CD4-positive, alpha-beta T cell treated with Interleukin-17A for 1 hour (primary cell): ENCODE data around the gene HEATR3.
A peak's percentile ranks its signal among the peaks of the same experiment; 100 is the strongest.

Experiments used
- DNase-seq: peaks from one replicate; pipeline ENCODE4 v3.0.0-alpha.2; 2020

HEATR3 gene, protein sequence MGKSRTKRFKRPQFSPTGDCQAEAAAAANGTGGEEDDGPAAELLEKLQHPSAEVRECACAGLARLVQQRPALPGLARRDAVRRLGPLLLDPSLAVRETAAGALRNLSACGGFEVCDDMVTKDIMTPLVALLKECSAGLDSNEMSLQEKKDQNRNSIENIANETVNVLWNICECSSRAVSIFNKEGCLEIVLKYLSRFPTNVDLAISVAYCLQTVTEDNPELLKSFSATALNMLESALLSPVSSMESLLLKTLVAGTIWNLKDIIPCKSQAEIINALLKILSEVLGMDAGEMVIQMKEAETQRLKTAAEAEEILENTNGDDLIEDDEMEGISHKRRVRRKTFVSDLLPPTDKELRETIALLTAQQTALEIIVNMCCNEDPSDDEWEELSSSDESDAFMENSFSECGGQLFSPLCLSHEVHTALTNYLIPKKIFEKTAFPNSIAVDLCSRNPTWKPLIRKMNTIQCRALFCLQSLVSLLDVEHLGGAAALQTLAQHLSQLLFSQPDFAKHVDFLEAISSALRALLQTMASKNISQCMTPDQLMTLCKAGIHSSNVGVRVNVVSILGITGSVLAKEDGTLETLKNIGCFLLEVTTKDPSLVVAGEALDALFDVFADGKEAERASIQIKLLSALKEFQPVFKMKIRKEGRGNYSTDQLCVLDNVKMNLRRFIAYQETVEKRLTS

DNA sequence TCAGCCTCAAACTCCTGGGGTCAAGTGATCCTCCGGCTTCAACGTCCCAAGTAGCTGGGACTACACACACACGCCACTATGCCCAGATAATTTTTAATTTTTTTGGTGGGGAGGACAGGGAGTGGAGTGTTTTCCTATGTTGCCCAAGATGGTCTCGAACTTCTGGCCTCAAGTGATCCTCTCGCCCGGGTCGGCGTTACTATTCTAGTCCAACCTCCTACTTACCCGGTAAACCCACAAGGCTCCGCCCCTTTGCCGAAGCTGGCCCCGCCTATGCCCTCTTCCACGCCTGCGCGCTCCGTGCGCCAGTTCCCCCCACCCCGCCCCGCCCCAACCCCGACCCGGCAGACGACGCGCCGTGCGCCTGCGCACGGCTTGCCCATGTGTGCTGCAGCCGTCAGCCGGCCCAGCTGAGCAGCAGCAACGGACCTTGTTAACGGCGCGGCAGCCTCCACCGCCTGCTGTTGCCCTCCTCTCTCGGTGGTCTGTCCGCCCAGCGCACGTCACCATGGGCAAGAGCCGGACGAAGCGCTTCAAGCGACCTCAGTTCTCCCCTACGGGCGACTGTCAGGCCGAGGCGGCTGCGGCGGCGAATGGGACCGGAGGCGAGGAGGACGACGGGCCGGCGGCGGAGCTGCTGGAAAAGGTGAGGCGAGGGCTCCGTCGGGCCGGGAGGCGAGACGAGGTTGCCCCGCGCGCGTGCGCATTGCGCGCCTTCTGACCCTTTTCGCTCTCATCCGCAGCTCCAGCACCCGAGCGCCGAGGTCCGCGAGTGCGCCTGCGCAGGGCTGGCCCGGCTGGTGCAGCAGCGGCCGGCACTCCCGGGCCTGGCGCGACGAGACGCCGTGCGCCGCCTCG is at the start of gene HEATR3:
Gene HEATR3, plus strand, starts transcription at position 347 of the 858 bp plus-strand sequence. Its CDS starts 162 bp downstream, at position 509.
- DNase-seq, result peak; percentile 98

DNA sequence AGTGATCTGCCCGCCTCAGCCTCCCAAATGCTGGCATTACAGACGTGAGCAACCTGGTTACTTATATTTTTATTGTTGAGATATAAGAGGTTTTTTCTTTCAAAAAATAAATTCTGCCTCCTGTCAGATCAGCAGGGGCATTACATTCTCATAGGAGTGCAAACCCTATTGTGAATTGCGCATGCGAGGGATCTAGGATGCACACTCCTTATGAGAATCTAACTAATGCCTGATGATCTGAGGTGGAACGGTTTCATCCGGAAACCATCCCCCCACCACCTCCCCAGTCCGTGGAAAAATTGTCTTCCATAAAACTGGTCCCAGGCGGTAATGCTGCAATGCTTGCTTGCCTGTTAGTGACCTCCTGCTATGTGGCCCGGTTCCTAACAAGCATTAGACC is 48.2 kb upstream of the HEATR3 start:
- DNase-seq, result no peak

DNA sequence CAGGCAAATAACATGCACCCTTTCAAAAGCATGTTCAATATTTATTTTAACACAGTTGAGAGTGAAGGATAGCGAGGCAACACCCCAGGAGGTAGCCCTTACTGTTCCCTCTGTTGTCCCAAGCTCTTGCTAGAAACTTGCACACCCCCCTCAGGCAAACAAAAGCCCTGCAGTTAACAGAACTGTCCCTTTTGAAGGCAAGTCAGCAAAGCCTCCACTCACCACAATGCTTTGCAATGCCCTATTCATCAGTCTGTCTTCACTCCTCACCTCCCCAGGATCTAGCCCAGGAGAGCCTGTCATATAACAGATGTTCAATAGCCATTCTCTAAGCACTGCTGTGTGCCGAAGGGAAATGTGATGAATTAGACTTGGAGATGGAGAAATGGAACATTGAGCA is 44.2 kb upstream of the HEATR3 start:
- no peak for DNase-seq

DNA sequence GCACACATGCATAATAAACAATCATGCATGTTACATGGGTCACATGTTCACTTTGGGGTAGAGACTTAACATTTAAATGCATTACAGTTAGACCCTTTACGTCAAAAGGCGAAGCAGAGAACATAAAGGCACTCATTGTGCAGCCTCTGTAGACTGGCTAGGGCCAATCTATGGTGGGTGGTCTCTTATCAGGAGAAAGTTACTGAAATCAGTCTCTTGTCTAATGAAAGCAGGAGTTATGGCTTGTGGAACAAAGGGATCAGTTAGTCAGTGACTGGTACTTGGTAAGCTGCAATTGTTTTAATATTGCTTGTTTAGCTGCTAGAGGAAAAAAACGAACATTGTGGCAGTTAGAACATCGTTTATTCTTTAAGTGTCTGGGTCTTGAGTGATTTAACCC is 42.1 kb upstream of the HEATR3 start:
- DNase-seq, result no peak

DNA sequence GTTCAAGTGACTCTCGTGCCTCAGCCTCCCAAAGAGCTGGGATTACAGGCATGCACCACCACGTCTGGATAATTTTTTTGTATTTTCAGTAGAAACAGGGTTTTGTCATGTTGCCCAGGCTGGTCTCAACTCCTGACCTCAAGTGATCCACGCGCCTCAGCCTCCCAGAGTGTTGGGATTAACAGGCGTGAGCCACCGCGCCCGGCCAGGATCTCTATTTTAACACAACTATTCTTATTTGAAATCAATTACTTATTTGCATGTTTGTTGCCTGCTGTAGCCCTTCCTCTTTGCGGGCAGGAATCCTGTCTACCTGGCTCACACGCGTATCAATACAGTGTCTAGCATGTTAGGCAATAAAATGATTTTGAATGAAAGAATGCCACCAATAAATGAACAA is 41.6 kb upstream of the HEATR3 start:
- DNase-seq, result no peak

DNA sequence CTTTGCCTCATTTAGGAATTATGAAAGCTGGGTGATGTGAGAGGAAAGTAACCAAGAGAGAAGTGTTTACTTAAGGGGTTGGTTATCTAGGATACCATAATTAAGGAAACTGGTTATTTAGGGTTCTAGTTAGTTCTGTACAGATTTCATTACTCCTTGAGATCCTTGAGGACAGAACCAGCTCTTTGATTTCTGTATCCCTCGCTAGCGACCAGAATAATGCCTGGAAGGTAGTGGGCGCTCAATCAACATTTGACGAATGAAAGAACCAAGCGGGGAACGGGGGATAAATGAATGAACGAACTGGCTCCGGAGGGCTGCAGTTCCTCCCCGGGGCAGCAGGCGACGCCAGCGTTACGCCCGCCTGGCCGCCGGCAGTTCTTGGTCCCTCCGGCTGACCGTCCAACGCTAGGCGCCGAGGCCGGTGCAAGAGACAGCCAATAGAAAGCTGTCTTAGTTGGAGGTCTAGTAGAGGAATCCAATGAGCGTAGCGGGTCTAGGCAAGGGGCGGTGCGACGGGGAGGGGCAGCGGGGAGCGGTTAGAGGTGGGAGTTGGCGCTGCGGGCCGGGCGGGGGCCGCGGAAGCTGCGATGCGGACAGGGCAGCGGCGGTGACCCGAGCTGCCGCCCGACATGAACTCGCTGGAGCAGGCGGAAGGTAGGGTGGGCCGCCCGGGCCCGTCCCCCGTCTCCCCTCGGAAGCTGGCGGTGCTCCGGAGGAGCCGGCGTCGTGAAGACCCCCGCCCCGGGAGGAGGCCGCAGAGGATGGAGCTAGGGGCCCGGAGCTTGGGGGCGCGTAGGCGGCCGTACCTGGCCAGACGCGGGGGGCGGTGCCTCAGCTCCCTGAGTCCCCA is 40.9 kb upstream of the HEATR3 start, which contains the start of gene CNEP1R1:
Gene CNEP1R1, plus strand, starts transcription at position 542 of the 853 bp plus-strand sequence. Its CDS starts 91 bp downstream, at position 633.
- peak; percentile 98 for DNase-seq

DNA sequence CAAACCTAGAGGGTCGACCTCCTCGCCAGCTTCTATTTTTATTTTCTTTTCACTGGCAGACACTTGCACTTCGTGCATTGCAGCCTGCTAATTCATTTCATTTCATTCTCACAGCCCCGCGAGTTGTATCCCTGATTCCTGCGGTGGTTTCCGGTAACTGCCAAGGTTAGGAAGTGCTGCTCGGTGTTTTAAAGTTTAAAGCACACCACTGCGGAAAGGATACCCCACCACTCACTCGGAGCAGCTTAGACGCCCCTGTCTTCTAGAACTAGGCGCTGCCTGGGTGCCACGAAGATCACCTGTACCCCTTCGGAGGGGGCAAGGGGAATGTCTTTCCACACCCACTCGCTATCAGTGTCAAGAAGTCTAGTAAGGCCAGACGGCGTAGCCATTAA is 40.2 kb upstream of the HEATR3 start:
- peak; percentile 39 for DNase-seq

DNA sequence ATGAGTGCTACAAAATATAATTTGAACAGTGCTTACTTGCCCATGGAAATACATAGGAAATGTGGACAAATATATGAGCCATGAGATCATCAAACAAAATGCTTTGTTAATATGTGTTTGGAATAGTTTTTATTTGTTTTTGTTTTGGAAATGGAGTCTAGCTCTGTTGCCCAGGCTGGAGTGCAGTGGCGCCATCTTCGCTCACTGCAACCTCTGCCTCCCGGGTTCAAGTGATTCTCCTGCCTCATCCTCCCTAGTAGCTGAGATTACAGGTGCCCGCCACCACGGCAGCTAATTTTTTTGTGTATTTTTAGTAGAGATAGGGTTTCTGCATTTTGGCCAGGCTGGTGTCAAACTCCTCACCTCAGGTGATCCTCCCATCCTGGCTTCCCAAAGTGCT is 37.9 kb upstream of the HEATR3 start:
- DNase-seq, result no peak

DNA sequence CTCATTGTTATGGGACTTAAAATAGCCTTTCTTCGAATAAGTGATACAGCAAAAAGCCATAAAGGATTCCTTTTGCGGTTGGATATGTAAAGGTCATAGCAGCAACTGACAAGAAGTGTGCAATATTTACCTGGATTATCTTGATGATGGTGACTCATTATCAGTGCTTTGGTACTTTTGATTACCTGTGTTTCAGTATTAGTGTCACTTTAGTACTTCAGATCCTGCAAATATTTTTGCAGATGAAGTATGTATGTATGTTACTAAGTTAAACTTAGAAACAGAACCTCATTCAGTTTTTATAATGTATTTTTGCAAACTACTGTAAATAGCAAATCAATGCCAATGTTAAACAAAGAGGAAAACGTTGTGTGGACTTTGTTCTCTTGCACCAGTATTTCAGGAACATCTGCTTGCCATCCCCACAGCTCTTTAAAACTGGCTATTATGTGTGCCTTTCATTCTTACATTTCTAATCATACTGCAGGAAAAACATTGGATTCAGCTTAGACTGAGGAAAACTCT is 30.2 kb upstream of the HEATR3 start:
- no peak for DNase-seq

DNA sequence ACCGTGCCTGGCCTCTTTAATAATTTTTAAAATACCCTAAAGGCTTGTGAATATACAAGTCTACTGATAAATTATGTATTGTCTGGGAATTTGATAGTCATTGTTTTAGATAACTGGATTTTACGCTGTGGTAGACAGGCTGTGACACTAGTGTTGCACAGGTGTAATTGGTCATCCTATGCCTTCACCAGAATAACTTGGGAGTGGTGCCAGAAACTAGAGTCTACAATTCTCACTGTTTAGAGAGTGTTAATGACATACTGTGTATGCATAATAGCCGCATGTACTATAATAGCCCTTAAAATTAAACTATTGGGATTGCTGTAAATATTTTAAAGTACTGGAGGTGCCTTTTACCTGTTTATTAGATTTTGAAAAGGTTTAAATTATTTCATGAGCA is 29.3 kb upstream of the HEATR3 start:
- DNase-seq, result no peak

DNA sequence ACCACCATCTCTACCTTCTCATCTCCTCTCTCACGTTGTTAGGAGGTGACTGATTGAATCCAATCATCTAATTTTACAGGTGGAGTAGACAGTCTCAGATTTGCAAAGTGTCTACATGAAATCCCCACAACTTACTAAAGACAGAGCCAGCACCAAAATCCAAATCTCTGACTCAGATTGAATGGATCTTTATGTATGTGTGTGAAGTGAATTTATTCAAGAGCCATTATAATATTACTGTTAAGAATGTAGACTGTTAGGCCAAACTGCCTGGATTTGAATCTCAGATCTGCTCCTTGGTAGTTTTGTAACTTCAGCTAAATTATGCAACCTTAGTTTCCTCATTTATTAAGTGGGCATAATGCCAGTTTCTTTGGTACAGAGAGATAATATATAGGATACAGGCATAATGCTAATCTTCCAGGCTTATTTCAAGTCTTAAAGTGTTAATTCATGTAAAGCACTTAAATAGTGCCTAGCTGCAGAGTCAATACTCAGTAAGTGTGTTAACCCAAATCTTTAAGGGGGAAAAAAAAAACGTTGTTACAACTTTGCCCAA is 28.0 kb upstream of the HEATR3 start:
- DNase-seq, result no peak

DNA sequence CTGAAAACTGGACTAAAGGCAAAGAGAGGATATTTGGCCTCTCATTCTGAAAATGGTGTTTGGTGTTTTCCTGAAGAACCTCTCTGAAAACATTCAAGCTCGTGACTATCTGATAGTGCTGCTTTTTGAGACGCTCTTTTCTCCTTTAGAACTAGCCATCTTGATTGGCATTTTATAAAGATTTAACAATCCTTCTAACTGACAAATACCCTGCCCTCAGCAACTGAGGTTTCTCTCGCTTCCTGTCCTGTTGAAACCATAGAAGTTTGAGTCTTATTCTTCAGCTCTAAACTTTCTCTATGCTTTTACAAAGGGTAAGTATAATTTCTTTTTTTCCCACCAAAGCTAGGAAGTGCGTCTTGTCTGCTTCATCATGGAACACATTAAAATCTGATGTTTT is 27.5 kb upstream of the HEATR3 start:
- DNase-seq, result no peak

DNA sequence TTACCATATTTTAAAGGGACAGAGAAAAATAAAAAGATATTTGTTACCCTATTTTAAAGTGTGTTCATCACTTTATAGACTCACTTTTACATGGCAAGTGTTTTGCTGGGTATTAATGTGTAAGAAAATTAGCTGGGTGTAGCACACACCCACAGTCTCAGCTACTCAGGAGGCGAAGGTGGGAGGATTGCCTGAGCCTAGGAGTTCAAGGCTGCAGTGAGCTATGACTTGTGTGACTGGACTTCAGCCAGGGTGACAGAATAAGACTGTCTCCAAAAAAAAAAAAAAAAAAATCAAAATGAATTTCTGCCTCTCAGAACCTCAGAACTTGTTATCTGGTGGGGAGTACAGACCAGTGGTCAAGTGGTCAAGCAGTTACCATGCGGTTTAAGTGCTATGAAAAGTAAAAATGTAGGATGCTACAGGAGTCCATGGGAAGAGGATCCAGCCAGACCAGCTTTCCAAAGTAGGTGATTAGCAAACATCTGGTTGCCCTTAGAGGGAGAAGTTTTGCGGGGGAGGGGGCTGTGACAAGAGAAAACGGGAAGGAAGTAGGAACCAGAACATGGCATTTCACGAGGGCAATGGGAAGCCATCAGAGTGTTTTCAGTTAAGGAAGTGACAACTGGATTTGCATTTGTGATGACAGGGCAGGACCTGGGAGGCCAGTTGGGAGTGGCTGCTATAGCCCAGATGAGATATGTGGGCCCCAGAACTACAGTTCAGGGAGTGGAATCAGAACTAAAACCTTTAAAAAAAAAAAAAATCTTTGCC is 26.8 kb upstream of the HEATR3 start:
- peak; percentile 12 for DNase-seq

DNA sequence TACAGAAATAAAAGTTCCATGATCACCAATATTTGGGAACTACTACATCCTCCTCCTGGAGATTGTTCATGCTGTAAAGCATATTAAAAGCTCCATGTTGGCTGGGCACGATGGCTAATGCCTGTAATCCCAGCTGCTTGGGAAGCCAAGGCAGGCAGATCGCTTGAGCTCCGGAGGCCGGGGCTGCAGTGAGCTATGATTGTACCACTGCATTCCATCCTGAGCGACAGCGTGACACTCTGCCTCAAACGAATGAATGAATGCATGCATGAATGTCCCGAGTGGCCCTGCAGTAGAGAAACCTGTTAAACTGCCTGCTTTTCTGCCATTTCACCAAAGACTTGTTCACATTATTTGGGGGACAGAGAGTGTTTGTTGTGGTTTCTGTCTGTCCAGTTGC is 25.8 kb upstream of the HEATR3 start:
- no peak for DNase-seq

DNA sequence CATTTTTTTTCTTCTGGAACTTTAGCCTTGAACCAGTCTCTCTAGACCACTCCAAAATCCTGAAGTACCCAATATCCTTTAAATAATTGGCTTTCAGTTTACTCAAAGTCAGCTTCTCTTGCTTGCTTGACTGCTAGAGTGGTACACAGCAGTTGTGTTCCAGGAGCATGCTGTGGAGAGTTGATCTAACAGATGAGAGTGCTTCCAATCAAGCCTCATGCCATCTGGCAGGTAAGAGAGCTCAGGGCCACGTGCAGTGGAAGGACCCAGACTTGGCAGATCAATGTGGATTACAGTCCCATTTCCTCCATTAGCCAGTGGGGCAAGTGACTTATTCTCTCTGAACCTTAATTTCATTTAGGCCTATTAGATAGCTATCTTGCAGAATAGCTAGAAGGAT is 25.1 kb upstream of the HEATR3 start:
- DNase-seq, result no peak

DNA sequence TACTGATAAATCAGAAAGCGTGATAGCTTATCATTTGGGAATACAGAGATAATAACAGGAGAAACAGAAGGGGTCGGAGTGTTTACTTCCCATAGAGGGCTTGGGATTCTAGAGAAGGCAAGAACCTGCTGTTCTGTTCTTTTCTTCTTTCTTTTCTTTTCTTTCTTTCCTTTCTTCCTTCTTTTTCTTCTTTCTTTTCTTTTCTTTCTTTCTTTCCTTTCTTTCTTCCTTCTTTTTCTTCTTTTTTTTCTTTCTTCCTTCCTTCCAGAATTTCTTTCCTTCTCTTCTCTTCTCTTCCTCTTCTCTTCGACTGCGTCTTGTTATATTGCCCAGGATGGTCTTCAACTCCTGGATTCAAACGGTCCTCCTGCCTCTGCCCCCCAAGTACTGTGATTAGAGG is 22.4 kb upstream of the HEATR3 start:
- DNase-seq, result no peak

DNA sequence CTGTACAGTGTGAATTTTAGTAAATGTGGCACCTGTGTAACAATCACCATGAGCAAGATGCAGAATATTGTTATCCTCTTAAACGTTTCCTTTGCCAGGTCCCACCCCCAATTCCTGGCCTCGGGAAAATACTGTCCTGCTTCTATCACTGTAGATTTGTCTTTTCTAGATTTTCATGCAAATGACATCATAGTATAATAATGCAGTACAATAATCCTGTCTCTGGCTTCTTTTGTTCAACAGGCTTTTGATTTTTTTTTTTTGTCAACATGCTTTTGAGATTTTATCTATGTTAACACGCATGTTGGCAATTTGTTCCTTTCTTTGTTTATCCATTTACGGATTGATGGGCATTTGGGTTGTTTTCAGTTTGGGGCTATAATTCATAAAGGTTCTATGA is 20.4 kb upstream of the HEATR3 start:
- DNase-seq, result no peak

DNA sequence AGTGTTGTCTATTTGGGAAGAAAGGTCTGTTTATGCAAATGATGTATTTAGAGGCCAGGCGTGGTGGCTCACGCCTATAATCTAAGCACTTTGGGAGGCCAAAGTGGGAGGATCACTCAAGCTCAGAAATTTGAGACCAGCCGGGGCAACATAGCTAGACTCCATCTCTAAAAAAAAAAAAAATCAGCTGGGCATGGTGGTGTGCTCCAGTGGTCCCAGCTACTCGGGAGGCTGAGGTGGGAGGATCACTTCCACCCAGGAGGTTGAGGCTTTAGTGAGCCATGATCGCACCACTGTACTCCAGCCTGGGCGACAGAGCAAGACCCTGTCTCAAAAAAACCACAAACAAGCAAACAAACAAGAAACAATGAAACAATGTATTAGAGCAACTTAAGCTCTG is 18.9 kb upstream of the HEATR3 start:
- no peak for DNase-seq

DNA sequence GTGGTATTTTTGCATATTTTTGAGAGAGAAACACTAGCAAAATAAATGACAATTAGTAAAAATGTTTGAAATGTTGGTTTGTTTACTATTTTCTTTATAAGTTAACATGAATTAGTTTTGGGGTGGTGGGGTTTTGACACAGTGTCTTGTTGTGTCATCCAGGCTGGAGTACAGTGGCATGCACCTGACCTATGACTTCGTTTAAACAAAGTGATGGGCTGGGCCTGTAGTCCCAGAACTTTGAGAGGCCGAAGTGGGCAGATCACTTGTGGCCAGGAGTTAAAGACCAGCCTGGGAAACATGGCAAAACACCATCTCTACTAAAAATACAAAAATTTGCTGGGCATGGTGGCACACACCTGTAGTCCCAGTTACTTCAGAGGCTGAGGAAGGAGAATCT is 17.9 kb upstream of the HEATR3 start:
- no peak for DNase-seq

DNA sequence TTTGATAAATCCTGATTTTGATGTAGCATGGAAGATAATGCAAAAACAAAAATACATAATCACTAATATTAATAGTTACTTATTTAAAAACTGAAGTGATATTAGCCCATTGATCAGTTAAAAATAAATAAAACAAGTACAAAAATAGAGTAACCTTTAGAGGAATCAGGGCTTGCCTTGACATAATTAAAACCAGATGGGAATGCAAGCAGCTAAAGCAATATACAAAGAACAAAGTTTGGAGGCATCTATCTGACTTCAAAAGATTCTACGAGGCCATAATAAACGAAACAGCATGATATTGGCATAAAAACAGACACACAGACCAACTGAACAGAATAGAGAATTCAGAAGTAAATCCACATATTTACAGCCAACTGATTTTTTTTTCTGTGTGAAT is 15.0 kb upstream of the HEATR3 start:
- DNase-seq, result no peak

DNA sequence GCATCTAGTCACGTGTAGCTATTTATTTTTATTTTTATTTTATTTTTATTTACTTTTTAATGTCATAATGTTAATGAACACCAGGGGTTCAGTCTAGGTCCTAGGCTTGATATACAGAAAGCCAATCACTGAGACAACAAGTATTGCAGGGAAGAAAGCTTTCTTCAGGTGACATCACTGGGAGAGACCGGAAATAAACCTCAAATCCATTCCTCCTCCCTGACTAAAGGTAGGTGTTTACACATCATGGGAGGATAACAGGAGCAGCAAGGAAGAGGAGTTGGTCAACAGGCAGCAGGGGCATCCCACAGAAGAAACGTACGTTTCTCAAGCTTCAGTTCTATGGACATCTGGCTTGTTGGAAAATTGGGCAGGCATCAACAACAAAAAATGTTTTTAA is 9.5 kb upstream of the HEATR3 start:
- no peak for DNase-seq
